GM19372 (cell line): ENCODE results near the gene TNNC1.

Experiments
- ATAC-seq: cut with Tn5 transposase; IDR thresholded peaks from one replicate; pipeline ENCODE4 v1.9.1; 2021; ENCODE audit warnings: mild to moderate bottlenecking, low read depth, moderate library complexity; ENCODE audit not compliant: unreplicated experiment

TNNC1 gene

GRCh38 chr3:52402706-52403270 is 51.1 kb downstream of the TNNC1 start:
- ATAC-seq: no peak

- no peak for ATAC-seq
Observed at GRCh38 chr3:52402101-52402521, 51.7 kb downstream of the TNNC1 start.

GRCh38 chr3:52401551-52401950 is 52.3 kb downstream of the TNNC1 start:
- ATAC-seq: no peak
